Activated naive CD4-positive, alpha-beta T cell treated with anti-CD3 and anti-CD28 coated beads, Interleukin-2, amount 50 U/mL, for 72 hours (primary cell): ENCODE measurements around the gene POLR2L. TPM values are rescaled to one million over a fixed set of nuclear protein-coding genes. Genes with fewer than 3 reads are reported as not detected.

Experiments
- ATAC-seq, 2 donors: fragments of 150-1000 bp; cut with Tn5 transposase; 2 replicates each; pipeline ENCODE4 v1.10.0; 2021; ENCODE audit warnings: mild to moderate bottlenecking in 2 of 2, moderate library complexity in 2 of 2
- DNase-seq, 2 donors: peaks; one replicate each; pipeline ENCODE4 v3.0.0; 2021 to 2022; ENCODE audit warnings: low spot score in 2 of 2
- H3K27ac Mint-ChIP-seq, 2 donors: one replicate each; pipeline ENCODE4 v1.8.0; 2022; ENCODE audit warnings: mild to moderate bottlenecking in 2 of 2, mixed read lengths in 2 of 2
- H3K36me3 Mint-ChIP-seq, 2 donors: one replicate each; pipeline ENCODE4 v1.8.0; 2022; ENCODE audit warnings: mixed read lengths in 2 of 2
- H3K9me3 Mint-ChIP-seq, 2 donors: one replicate each; pipeline ENCODE4 v1.8.0; 2022; ENCODE audit warnings: mixed read lengths in 2 of 2
- total RNA-seq, 2 donors: library from RNA; stranded (reverse); gene quantifications; one replicate each; pipeline ENCODE4 v1.2.3, GENCODE V29; 2022

POLR2L gene
- total RNA-seq, 2 donors from 2014 or later, result 50.4 to 95.1 TPM

DNA sequence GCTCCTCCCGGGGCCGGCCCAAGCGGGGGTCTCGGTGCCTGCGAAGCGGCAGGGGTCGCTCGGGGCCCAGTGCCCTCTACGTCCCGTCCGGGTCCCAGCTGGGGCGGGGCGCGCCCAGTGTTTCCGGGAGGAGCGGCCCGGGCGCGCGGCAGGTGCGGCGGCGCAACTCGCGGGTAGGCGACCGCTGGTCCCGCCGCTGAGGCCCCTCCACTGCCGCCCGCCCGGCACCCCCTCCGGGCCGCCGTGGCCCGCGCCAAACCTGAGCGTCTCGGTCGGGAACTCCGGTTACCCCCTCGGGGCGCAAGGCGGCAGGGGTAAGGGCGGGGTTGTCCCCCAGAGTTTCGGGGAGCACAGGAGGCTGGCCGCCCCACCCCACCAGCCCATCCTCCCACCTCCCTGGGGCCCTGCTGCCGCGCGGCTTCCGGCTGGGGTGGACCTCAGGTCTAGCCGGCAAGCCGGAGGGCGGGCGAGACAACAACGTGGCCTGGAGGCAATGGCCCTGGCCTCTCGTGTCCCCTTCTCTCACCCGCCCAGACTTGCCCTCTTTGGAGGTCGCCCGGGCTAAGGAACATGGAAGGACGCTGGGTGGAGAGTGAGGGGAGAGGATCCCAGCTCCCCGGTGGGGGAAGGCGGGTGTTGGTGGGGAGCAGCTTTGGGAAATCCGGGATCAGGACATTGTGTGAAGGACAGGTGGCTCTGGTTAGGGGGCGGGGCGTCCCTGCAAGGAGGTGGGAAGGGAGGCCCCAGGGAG, 15.0 kb downstream of the POLR2L start:
- DNase-seq (no peak), ATAC-seq (peak; percentile 4 to 49)
- Mint-ChIP-seq H3K36me3 (peaks cover 5 to 7% of the 10 kb centered on the region in 2 donors), H3K27ac (no peak overlapping the region), H3K9me3 (no peaks in the 10 kb centered on the region)

GRCh38 chr11:826836-827145, 15.5 kb downstream of the POLR2L start:
- Mint-ChIP-seq H3K9me3 (no peaks in the 10 kb centered on the region), H3K36me3 (peaks cover 5 to 7% of the 10 kb centered on the region in 2 donors), H3K27ac (no peak overlapping the region)
- peak; percentile 1 to 17 for ATAC-seq
- no peak for DNase-seq

DNA sequence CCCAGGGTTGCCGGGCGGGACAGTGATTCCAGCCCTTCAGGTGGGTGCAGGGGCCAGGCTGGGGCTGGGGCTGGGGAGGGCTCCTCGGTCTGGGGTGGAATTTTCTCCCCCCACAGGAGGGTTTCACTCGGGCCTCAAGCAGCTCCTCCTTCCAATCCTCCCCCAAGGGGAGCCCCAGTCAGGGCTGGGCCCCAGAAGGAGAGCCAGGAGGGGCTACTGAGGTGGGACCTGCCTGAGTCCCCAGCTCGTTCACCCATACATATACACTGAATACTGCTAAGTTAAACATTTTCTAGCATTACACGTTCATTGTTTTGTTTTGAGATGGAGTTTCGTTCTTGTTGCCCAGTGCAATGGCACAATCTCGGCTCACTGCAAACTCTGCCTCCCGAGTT, 16.1 kb downstream of the POLR2L start:
- H3K27ac Mint-ChIP-seq, result no peak overlapping the region
- ATAC-seq (no peak), DNase-seq (no peak)
- no peaks in the 10 kb centered on the region for H3K9me3 Mint-ChIP-seq
- peaks cover 5 to 7% of the 10 kb centered on the region in 2 donors for H3K36me3 Mint-ChIP-seq

- Mint-ChIP-seq H3K36me3 (peaks cover 5 to 7% of the 10 kb centered on the region in 2 donors), H3K9me3 (no peaks in the 10 kb centered on the region), H3K27ac (no peak overlapping the region)
- ATAC-seq (no peak), DNase-seq (no peak)
These were observed 16.7 kb downstream of the POLR2L start for GRCh38 chr11:825366-826226.

- no peak for ATAC-seq
- Mint-ChIP-seq H3K9me3 (no peaks in the 10 kb centered on the region), H3K27ac (no peak overlapping the region), H3K36me3 (peaks cover 5 to 7% of the 10 kb centered on the region in 2 donors)
- no peak for DNase-seq
These were observed 17.4 kb downstream of the POLR2L start for GRCh38 chr11:824942-825341.

GRCh38 chr11:824292-824880, 17.9 kb downstream of the POLR2L start:
- no peak for ATAC-seq
- DNase-seq, result no peak
- peaks cover 5 to 7% of the 10 kb centered on the region in 2 donors for H3K36me3 Mint-ChIP-seq

GRCh38 chr11:823441-824291, 18.7 kb downstream of the POLR2L start:
- DNase-seq, result no peak
- no peaks in the 10 kb centered on the region for H3K9me3 Mint-ChIP-seq
- no peak for ATAC-seq
- H3K36me3 Mint-ChIP-seq, result peaks cover 5 to 7% of the 10 kb centered on the region in 2 donors
- H3K27ac Mint-ChIP-seq, result no peak overlapping the region

More at GRCh38 chr11:824292-824880, 17.9 kb downstream of the POLR2L start:
- Mint-ChIP-seq H3K9me3 (no peaks in the 10 kb centered on the region), H3K27ac (no peak overlapping the region)

DNA sequence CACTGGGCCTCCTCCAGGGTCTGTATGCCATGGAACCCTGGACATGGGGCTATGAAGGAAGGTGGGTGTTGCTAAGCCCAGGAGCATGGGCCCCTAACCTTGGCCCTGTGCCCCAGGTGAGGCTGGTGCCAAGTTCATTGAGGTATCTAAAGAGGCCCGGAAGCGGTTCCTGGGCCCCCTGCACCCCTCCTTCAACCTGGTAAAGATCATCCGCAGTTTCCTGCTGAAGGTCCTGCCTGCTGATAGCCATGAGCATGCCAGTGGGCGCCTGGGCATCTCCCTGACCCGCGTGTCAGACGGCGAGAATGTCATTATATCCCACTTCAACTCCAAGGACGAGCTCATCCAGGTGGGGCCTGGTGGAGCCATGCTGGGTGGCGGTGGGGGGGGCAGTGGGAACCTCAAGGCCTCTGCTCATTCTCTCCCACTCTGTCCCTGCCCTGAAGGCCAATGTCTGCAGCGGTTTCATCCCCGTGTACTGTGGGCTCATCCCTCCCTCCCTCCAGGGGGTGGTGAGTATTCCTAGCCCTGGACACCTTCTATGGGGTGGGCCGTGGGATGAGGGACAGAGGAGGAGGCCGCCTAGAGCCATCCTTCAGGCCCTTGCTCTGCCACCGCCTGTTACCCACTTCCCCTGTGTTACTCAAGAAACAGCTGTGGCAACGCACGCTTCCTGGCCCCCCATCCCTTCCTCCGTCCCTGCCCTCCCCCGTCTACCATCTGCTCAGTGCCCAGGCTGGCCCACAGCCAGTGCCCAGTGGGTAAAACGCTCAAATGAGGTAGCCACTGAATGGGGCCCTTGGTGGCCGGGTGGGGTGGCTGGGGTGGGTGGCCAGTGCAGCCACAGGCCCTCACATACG, 20.6 kb downstream of the POLR2L start:
- H3K27ac Mint-ChIP-seq, result no peak overlapping the region
- H3K9me3 Mint-ChIP-seq, result no peaks in the 10 kb centered on the region
- no peak for ATAC-seq
- peaks cover 5 to 7% of the 10 kb centered on the region in 2 donors for H3K36me3 Mint-ChIP-seq
- no peak for DNase-seq

DNA sequence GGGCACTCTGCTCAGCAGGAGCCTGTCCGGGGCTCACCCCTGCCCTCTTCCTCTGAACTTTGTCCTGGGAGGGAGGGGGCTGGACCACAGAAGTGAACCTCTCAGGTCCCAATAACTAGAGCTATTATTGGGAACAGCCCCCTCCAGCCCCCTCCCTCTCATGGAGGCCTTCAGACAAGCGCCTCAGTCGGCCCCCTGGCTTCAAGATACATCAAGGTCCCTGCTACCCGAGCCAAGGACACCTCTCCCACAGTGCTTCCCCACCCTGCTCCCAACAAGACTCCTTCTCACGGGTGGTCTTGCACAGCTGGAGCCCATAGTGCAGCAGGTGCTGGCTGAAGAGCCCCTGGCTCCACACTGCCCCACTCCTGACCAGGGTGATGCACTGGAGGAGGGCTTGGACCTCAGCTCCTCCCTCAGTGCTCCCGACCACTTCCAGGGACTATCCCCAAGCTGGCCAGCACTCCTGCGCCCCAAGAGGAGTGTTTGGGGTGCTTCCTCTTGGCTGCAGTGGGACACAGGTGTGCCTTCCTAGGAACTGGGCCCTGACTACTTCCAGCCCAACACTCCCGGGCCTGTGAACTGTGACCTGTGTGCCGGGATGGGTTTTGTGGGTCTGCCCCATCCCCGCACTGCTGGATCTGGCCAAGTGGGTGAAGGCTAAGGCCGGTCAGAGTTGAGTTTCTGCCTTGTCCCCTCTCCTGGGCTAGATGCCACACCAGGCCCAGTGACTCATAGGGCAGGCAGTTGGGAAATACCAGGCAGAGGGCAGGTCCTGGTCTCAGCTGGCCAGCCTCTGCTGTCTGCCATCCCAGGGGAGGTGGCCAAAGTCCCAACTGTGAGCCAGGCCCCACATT, 21.4 kb downstream of the POLR2L start:
- H3K36me3 Mint-ChIP-seq, result peaks cover 5 to 7% of the 10 kb centered on the region in 2 donors
- no peak overlapping the region for H3K27ac Mint-ChIP-seq
- ATAC-seq (peak in 1 of 2 donors; percentile 13), DNase-seq (no peak)
- H3K9me3 Mint-ChIP-seq, result no peaks in the 10 kb centered on the region

- Mint-ChIP-seq H3K36me3 (peaks cover 2% of the 10 kb centered on the region in 2 donors), H3K9me3 (no peaks in the 10 kb centered on the region), H3K27ac (peak overlapping the region; percentile 63 to 72)
- peak; percentile 60 to 77 for ATAC-seq
- peak; percentile 82 to 95 for DNase-seq
These were observed 22.2 kb downstream of the POLR2L start for GRCh38 chr11:819943-820649.

- peak; percentile 92 to 95 for DNase-seq
- Mint-ChIP-seq H3K9me3 (no peaks in the 10 kb centered on the region), H3K36me3 (no peaks in the 10 kb centered on the region), H3K27ac (peak overlapping the region; percentile 44 to 63)
- ATAC-seq, result peak; percentile 77 to 82
These were observed 23.0 kb downstream of the POLR2L start for GRCh38 chr11:819129-819931.

DNA sequence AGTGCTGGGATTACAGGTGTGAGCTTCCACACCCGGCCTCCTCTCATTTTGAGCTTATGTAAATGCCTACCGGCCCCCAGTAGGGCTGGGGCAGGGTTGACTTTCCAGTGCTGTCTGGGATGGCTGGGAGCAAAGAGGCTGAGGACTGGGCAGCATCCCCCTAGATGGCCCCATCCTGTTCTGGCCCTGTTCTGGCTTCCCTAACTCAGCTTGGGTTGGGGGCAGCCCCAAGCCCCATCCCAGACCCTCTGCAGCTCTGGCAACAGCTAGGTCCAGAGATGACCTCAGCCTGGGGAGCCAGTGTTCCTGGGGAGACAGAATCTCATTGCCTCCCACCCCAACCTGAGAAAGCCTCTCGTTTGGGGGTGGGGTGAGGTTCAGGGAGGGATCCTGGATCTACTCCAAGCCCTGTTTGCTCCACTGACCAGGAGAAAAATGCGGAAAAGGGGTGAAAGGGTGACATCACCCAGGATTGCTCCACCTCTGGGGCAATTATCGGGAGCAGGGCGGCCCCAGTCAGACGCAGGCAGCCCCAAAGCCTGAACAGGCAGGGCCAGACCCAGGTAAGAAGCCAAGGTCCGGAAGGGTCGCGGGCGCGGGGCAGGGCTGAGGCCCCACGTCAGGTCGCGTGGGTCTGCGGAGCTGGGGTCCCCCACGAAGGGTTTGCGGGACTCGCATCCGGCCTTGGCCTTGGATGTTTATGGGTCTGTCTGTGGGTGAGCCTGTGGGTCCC, 23.8 kb downstream of the POLR2L start, which contains the start of gene PNPLA2:
Gene PNPLA2, plus strand, starts transcription at position 519 of the 733 bp plus-strand sequence. CDS start 805 bp downstream, outside the sequence.
- no peak for ATAC-seq
- peak within 1 kb of the TSS; percentile 63 to 85 for H3K27ac Mint-ChIP-seq

DNA sequence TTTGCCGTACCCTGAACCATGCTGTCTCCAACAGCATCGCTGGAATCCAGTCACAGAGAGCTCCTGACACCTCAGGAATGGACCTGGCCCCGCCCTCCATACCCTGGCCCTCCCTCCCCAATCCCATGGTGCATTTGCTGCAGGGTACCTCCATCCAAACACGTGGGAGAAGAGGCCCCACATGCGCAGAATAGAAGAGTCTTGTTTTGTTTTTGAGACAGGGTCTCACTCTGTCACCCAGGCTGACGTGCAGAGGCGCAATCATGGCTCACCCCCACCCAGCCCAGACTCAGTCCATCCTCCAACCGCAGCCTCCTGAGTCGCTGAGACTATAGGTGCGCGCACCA, 25.9 kb downstream of the POLR2L start:
- ATAC-seq (no peak), DNase-seq (no peak)
- H3K36me3 Mint-ChIP-seq, result peaks cover 12 to 16% of the 10 kb centered on the region in 2 donors
- H3K9me3 Mint-ChIP-seq, result no peaks in the 10 kb centered on the region
- H3K27ac Mint-ChIP-seq, result peak overlapping the region in 1 of 2 donors; percentile 82

More for the DNA sequence above, 23.8 kb downstream of the POLR2L start, which contains the start of gene PNPLA2:
- Mint-ChIP-seq H3K36me3 (no peaks in the 10 kb centered on the region), H3K9me3 (no peaks in the 10 kb centered on the region)
- DNase-seq, result no peak
